Upper lobe of right lung (tissue), 1 donor: ENCODE measurements around the gene PAFAH1B2. TPM values are rescaled to one million over a fixed set of nuclear protein-coding genes. Genes with fewer than 3 reads are reported as not detected.

Experiments
- ATAC-seq: fragments of 200-7000 bp; cut with Tn5 transposase; one replicate; pipeline ENCODE4 v1.9.1; 2020; ENCODE audit warnings: mild to moderate bottlenecking, moderate library complexity
- DNase-seq: peaks from one replicate; pipeline ENCODE4 v3.0.0-alpha.2; 2020
- H3K27ac ChIP-seq: fragments of 200-600 bp; one replicate; pipeline ENCODE4 v1.8.0; 2022
- H3K27me3 ChIP-seq: fragments of 200-600 bp; one replicate; pipeline ENCODE4 v1.8.0; 2022; ENCODE audit warnings: mild to moderate bottlenecking
- H3K36me3 ChIP-seq: fragments of 200-600 bp; one replicate; pipeline ENCODE4 v1.8.0; 2022
- H3K4me1 ChIP-seq: fragments of 200-600 bp; one replicate; pipeline ENCODE4 v1.8.0; 2022
- H3K4me3 ChIP-seq: fragments of 200-600 bp; one replicate; pipeline ENCODE4 v1.8.0; 2022; ENCODE audit warnings: mild to moderate bottlenecking
- H3K9me3 ChIP-seq: fragments of 200-600 bp; one replicate; pipeline ENCODE4 v1.8.0; 2022
- CTCF ChIP-seq: fragments of 200-600 bp; IDR thresholded peaks from one replicate; pipeline ENCODE4 v1.8.0; 2022; ENCODE audit warnings: antibody characterized with exemption
- intact Hi-C: fragments of 100-400 bp; cut with DNase I; formaldehyde crosslinking; loops from one replicate; pipeline ENCODE4 v1.11.0; 2022
- total RNA-seq: library from RNA; stranded (reverse); fragmentation: NEBNext Ultra II Directional; extraction: Animal tissue kit (Norgen Biotek cat#: 25700); gene quantifications from one replicate; pipeline ENCODE4 v1.2.1, GENCODE V29; 2021
- donor health status: DM: no; HTN: yes; CAD: no; lungs with severe emphysema.

Gene PAFAH1B2
- total RNA-seq, 1 donor from 2014 or later = 86.9 TPM

GRCh38 chr11:117172724-117173421, 28.8 kb downstream of the PAFAH1B2 start:
- Histone ChIP-seq H3K4me1 (peaks cover 5% of the 10 kb centered on the region), H3K4me3 (no peak overlapping the region), H3K27ac (no peak overlapping the region), H3K36me3 (peaks cover 32% of the 10 kb centered on the region), H3K27me3 (no peaks in the 10 kb centered on the region), H3K9me3 (no peaks in the 10 kb centered on the region)
- intact Hi-C loops = no loop called here
- TF ChIP-seq CTCF = no peak
- ATAC-seq (peak; percentile 79), DNase-seq (no peak)

GRCh38 chr11:117175104-117175503, 31.0 kb downstream of the PAFAH1B2 start:
- Histone ChIP-seq H3K27me3 (no peaks in the 10 kb centered on the region), H3K36me3 (peaks cover 12% of the 10 kb centered on the region), H3K9me3 (no peaks in the 10 kb centered on the region), H3K4me1 (peaks cover 14% of the 10 kb centered on the region), H3K27ac (no peak overlapping the region), H3K4me3 (no peak overlapping the region)
- no peak for DNase-seq
- ATAC-seq = no peak
- intact Hi-C loops = no loop called here
- TF ChIP-seq CTCF = no peak

GRCh38 chr11:117175781-117176180, 31.7 kb downstream of the PAFAH1B2 start:
- Histone ChIP-seq H3K27me3 (no peaks in the 10 kb centered on the region), H3K36me3 (peaks cover 5% of the 10 kb centered on the region), H3K4me1 (peaks cover 21% of the 10 kb centered on the region), H3K9me3 (no peaks in the 10 kb centered on the region), H3K4me3 (no peak overlapping the region), H3K27ac (no peak overlapping the region)
- no peak for ATAC-seq
- TF ChIP-seq CTCF = no peak
- no peak for DNase-seq
- intact Hi-C loops = no loop called here

- no peak for TF ChIP-seq CTCF
- Histone ChIP-seq H3K27ac (no peak overlapping the region), H3K27me3 (no peaks in the 10 kb centered on the region), H3K4me3 (no peak overlapping the region), H3K9me3 (no peaks in the 10 kb centered on the region), H3K4me1 (peaks cover 25% of the 10 kb centered on the region), H3K36me3 (peaks cover 5% of the 10 kb centered on the region)
- no peak for DNase-seq
- intact Hi-C loops = no loop called here
- ATAC-seq = no peak
Observed at GRCh38 chr11:117176186-117176585, 32.1 kb downstream of the PAFAH1B2 start.

- TF ChIP-seq CTCF = no peak
- ATAC-seq (no peak), DNase-seq (no peak)
- no peaks in the 10 kb centered on the region for H3K9me3 ChIP-seq
- peaks cover 10% of the 10 kb centered on the region for H3K36me3 ChIP-seq
- no peaks in the 10 kb centered on the region for H3K27me3 ChIP-seq
- intact Hi-C loops = no loop called here
- peaks cover 31% of the 10 kb centered on the region for H3K4me1 ChIP-seq
- H3K4me3 ChIP-seq = peak overlapping the region; percentile 87
- H3K27ac ChIP-seq = no peak overlapping the region
Observed at GRCh38 chr11:117177534-117178209, 33.6 kb downstream of the PAFAH1B2 start.
